Right forelimb (tissue), 1 donor: ENCODE measurements around the gene RIC8B.
"Not testable (repeated sequence)": the region's sequence is repeated elsewhere in the genome, so short reads cannot be mapped to it uniquely, and the experiment has no call there.

ENCODE experiments used
- DNase-seq: peaks from one replicate; pipeline ENCODE4 v3.0.0-alpha.2; 2018

The RIC8B gene

GRCh38 chr12:106774005-106774807 lies at the start of gene RIC8B:
RIC8B (plus strand) TSS chr12:106774682; CDS start chr12:106774746, 64 bp downstream.
- DNase-seq = peak; percentile 99

- no peak for DNase-seq
Measured at GRCh38 chr12:106724934-106725333, 49.5 kb upstream of the RIC8B start.

GRCh38 chr12:106726603-106727202 lies 47.8 kb upstream of the RIC8B start:
- not testable (repeated sequence) for DNase-seq

GRCh38 chr12:106729611-106730010 lies 44.9 kb upstream of the RIC8B start:
- DNase-seq = no peak

- no peak for DNase-seq
Measured at GRCh38 chr12:106732890-106733289, 41.6 kb upstream of the RIC8B start.

GRCh38 chr12:106733660-106734059 lies 40.8 kb upstream of the RIC8B start:
- DNase-seq = no peak

GRCh38 chr12:106736051-106736957 lies 38.2 kb upstream of the RIC8B start:
- no peak for DNase-seq

- no peak for DNase-seq
Measured at GRCh38 chr12:106739318-106739717, 35.2 kb upstream of the RIC8B start.

- DNase-seq = no peak
Measured at GRCh38 chr12:106739815-106740530, 34.5 kb upstream of the RIC8B start.

- DNase-seq = no peak
Measured at GRCh38 chr12:106740818-106741217, 33.7 kb upstream of the RIC8B start.

- no peak for DNase-seq
Measured at GRCh38 chr12:106741247-106741646, 33.2 kb upstream of the RIC8B start.

- DNase-seq = no peak
Measured at GRCh38 chr12:106743270-106743988, 31.1 kb upstream of the RIC8B start.

- no peak for DNase-seq
Measured at GRCh38 chr12:106744600-106744999, 29.9 kb upstream of the RIC8B start.

GRCh38 chr12:106745181-106745745 lies 29.2 kb upstream of the RIC8B start:
- no peak for DNase-seq

GRCh38 chr12:106747973-106748436 lies 26.5 kb upstream of the RIC8B start:
- DNase-seq = no peak

- DNase-seq = no peak
Measured at GRCh38 chr12:106750524-106750923, 24.0 kb upstream of the RIC8B start.

- no peak for DNase-seq
Measured at GRCh38 chr12:106753526-106753925, 21.0 kb upstream of the RIC8B start.

GRCh38 chr12:106754331-106754730 lies 20.2 kb upstream of the RIC8B start:
- DNase-seq = no peak

GRCh38 chr12:106757623-106758348 lies 16.7 kb upstream of the RIC8B start:
- no peak for DNase-seq

- no peak for DNase-seq
Measured at GRCh38 chr12:106758349-106759110, 16.0 kb upstream of the RIC8B start.
